ENCODE data around the gene TMEM132C. TPM values are rescaled to one million over a fixed set of nuclear protein-coding genes. Genes with fewer than 3 reads are reported as not detected.

TMEM132C gene
- total RNA-seq (2022) (not detected in 2 replicates), Bru-seq, nascent RNA (percentile 0 among the genes with signal in this experiment), BruChase-seq, experiment 1, labeled RNA remaining after a 6-hour chase (percentile 0 among the genes with signal in this experiment), BruChase-seq, experiment 2, labeled RNA remaining after a 2-hour chase (percentile 0 among the genes with signal in this experiment)
- long read RNA-seq = 0 reads

GRCh38 chr12:128267131-128267622, at the start of gene TMEM132C:
TSS of gene TMEM132C (plus strand) at chr12:128267170. CDS start at chr12:128267403, 233 bp downstream.
- H3K4me1 Mint-ChIP-seq (ENCODE audit: low read depth, unreplicated experiment) = no peaks in the 10 kb centered on the region
- H3K4me3 Mint-ChIP-seq (ENCODE audit: low read depth, unreplicated experiment) = no peak within 1 kb of the TSS
- no peaks in the 10 kb centered on the region for H3K36me3 Mint-ChIP-seq (ENCODE audit: insufficient read depth, unreplicated experiment)
- CTCF ChIA-PET = no interaction called here
- no peak for DNase-seq
- H3K27me3 Mint-ChIP-seq (ENCODE audit: unreplicated experiment) = no peaks in the 10 kb centered on the region
- TF ChIP-seq CTCF (IDR thresholded peaks at IDR 0.05; ENCODE audit: unreplicated experiment) = no peak
- H3K27ac Mint-ChIP-seq (ENCODE audit: unreplicated experiment) = no peak within 1 kb of the TSS
- BruUV-seq (replicated peaks) = no TSS peak
- H3K9me3 Mint-ChIP-seq (ENCODE audit: low read depth, unreplicated experiment) = peaks cover 20% of the 10 kb centered on the region
- intact Hi-C loops (cut with micrococcal nuclease; ENCODE audit: unreplicated experiment) = no loop called here

DNA sequence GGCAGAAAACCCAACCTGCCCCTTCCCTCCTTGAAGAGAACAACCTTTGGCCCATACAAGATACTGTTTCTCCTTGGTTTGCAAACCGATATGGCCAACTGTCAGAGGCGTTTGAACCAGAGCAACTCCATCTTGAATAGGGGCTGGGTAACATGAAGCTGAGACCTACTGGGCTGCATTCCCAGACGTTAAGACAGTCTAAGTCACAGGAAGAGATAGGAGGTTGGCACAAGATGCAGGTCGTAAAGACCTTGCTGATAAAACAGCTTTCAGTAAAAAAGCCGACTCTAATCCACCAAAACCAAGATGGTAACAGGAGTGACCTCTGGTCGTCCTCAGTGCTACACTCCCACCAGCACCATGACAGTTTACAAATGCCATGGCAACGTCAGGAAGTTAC, 42.7 kb upstream of the TMEM132C start:
- H3K27me3 Mint-ChIP-seq (ENCODE audit: unreplicated experiment) = no peaks in the 10 kb centered on the region
- CTCF ChIA-PET = no interaction called here
- no peaks in the 10 kb centered on the region for H3K4me1 Mint-ChIP-seq (ENCODE audit: low read depth, unreplicated experiment)
- no peak overlapping the region for H3K4me3 Mint-ChIP-seq (ENCODE audit: low read depth, unreplicated experiment)
- DNase-seq = no peak
- peaks cover 23% of the 10 kb centered on the region for H3K9me3 Mint-ChIP-seq (ENCODE audit: low read depth, unreplicated experiment)
- intact Hi-C loops (cut with micrococcal nuclease; ENCODE audit: unreplicated experiment) = no loop called here
- TF ChIP-seq CTCF (IDR thresholded peaks at IDR 0.05; ENCODE audit: unreplicated experiment) = no peak
- H3K27ac Mint-ChIP-seq (ENCODE audit: unreplicated experiment) = no peak overlapping the region
- no TSS peak for BruUV-seq (replicated peaks)
- H3K36me3 Mint-ChIP-seq (ENCODE audit: insufficient read depth, unreplicated experiment) = no peaks in the 10 kb centered on the region

- no peak for DNase-seq
- TF ChIP-seq CTCF (IDR thresholded peaks at IDR 0.05; ENCODE audit: unreplicated experiment) = no peak
- no peak overlapping the region for H3K27ac Mint-ChIP-seq (ENCODE audit: unreplicated experiment)
- CTCF ChIA-PET = no interaction called here
- no TSS peak for BruUV-seq (replicated peaks)
- intact Hi-C loops (cut with micrococcal nuclease; ENCODE audit: unreplicated experiment) = no loop called here
- no peak overlapping the region for H3K4me3 Mint-ChIP-seq (ENCODE audit: low read depth, unreplicated experiment)
- no peaks in the 10 kb centered on the region for H3K27me3 Mint-ChIP-seq (ENCODE audit: unreplicated experiment)
- peaks cover 30% of the 10 kb centered on the region for H3K9me3 Mint-ChIP-seq (ENCODE audit: low read depth, unreplicated experiment)
- no peaks in the 10 kb centered on the region for H3K4me1 Mint-ChIP-seq (ENCODE audit: low read depth, unreplicated experiment)
- no peaks in the 10 kb centered on the region for H3K36me3 Mint-ChIP-seq (ENCODE audit: insufficient read depth, unreplicated experiment)
Observed at GRCh38 chr12:128228581-128228980, 38.4 kb upstream of the TMEM132C start.

GRCh38 chr12:128235635-128236417, 31.1 kb upstream of the TMEM132C start:
- CTCF ChIA-PET = no interaction called here
- H3K4me3 Mint-ChIP-seq (ENCODE audit: low read depth, unreplicated experiment) = no peak overlapping the region

More at GRCh38 chr12:128235635-128236417, 31.1 kb upstream of the TMEM132C start:
- no peaks in the 10 kb centered on the region for H3K4me1 Mint-ChIP-seq (ENCODE audit: low read depth, unreplicated experiment)
- no peaks in the 10 kb centered on the region for H3K27me3 Mint-ChIP-seq (ENCODE audit: unreplicated experiment)
- no TSS peak for BruUV-seq (replicated peaks)
- intact Hi-C loops (cut with micrococcal nuclease; ENCODE audit: unreplicated experiment) = no loop called here
- DNase-seq = no peak
- no peaks in the 10 kb centered on the region for H3K36me3 Mint-ChIP-seq (ENCODE audit: insufficient read depth, unreplicated experiment)
- H3K27ac Mint-ChIP-seq (ENCODE audit: unreplicated experiment) = no peak overlapping the region
- no peak for TF ChIP-seq CTCF (IDR thresholded peaks at IDR 0.05; ENCODE audit: unreplicated experiment)
- H3K9me3 Mint-ChIP-seq (ENCODE audit: low read depth, unreplicated experiment) = peaks cover 25% of the 10 kb centered on the region
